ENCODE results near the gene NR1H2.

NR1H2 gene

DNA sequence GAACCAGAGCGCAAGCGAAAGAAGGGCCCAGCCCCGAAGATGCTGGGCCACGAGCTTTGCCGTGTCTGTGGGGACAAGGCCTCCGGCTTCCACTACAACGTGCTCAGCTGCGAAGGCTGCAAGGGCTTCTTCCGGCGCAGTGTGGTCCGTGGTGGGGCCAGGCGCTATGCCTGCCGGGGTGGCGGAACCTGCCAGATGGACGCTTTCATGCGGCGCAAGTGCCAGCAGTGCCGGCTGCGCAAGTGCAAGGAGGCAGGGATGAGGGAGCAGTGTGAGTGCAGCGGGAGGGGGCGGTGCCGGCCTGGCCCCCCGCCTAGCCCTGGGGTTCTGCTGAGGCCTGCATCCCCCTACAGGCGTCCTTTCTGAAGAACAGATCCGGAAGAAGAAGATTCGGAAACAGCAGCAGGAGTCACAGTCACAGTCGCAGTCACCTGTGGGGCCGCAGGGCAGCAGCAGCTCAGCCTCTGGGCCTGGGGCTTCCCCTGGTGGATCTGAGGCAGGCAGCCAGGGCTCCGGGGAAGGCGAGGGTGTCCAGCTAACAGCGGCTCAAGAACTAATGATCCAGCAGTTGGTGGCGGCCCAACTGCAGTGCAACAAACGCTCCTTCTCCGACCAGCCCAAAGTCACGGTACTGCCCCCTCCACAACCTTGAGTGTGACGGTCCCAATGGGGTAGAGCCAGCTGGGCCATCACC lies 2.1 kb downstream of the NR1H2 start:
- no peak overlapping the region for H3K27ac ChIP-seq

DNA sequence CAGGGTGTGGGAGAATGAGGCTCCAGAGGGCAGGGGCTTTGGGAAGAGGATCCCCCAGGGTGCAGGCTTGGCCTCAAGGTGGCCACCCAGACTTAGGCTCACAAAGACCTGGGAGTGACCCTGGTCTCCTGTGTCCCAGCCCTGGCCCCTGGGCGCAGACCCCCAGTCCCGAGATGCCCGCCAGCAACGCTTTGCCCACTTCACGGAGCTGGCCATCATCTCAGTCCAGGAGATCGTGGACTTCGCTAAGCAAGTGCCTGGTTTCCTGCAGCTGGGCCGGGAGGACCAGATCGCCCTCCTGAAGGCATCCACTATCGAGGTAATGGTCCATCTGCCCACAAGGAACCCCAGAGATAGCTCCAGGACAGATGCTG lies 2.6 kb downstream of the NR1H2 start:
- no peak for TF ChIP-seq CTCF (conservative IDR thresholded peaks at IDR 0.05)
- TF ChIP-seq ZFX (IDR thresholded peaks at IDR 0.05): no peak
- no peak overlapping the region for H3K27ac ChIP-seq

More for the DNA sequence above, 2.1 kb downstream of the NR1H2 start:
- TF ChIP-seq CTCF (conservative IDR thresholded peaks at IDR 0.05) (no peak), ZFX (IDR thresholded peaks at IDR 0.05) (no peak)

GRCh38 chr19:50379602-50380001 lies 3.3 kb downstream of the NR1H2 start:
- H3K27ac ChIP-seq: no peak overlapping the region
- no peak for TF ChIP-seq CTCF (conservative IDR thresholded peaks at IDR 0.05)
- TF ChIP-seq ZFX (IDR thresholded peaks at IDR 0.05): no peak

- H3K27ac ChIP-seq: no peak overlapping the region
Measured at GRCh38 chr19:50380137-50380536, 3.9 kb downstream of the NR1H2 start.

GRCh38 chr19:50380751-50381151 lies 4.5 kb downstream of the NR1H2 start:
- TF ChIP-seq ZFX (IDR thresholded peaks at IDR 0.05) (no peak), CTCF (conservative IDR thresholded peaks at IDR 0.05) (no peak)
- H3K27ac ChIP-seq: no peak overlapping the region

More at GRCh38 chr19:50380137-50380536, 3.9 kb downstream of the NR1H2 start:
- TF ChIP-seq ZFX (IDR thresholded peaks at IDR 0.05): no peak
- no peak for TF ChIP-seq CTCF (conservative IDR thresholded peaks at IDR 0.05)

DNA sequence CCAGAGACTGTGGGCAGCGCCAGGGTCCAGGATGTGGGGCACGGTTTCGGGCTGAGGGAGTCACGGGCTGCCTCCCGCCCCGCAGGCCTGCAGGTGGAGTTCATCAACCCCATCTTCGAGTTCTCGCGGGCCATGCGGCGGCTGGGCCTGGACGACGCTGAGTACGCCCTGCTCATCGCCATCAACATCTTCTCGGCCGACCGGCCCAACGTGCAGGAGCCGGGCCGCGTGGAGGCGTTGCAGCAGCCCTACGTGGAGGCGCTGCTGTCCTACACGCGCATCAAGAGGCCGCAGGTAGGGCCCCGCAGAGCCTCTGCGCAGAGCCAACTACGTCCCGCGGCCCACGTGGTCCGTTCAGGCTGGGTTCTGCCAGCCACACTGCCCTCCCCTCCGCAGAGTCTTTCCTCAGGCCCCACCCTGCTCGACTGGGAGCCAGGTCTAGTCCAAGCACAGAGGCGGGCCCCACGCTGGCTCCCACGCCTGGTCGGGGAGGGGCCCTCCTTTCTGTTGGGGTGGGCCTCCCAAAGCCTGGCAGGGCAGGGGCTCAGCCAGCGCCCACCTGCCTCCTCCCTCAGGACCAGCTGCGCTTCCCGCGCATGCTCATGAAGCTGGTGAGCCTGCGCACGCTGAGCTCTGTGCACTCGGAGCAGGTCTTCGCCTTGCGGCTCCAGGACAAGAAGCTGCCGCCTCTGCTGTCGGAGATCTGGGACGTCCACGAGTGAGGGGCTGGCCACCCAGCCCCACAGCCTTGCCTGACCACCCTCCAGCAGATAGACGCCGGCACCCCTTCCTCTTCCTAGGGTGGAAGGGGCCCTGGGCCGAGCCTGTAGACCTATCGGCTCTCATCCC lies 5.8 kb downstream of the NR1H2 start:
- H3K27ac ChIP-seq: no peak overlapping the region; the same call in 1 of the 2 replicates
- TF ChIP-seq CTCF (conservative IDR thresholded peaks at IDR 0.05) (no peak), ZFX (IDR thresholded peaks at IDR 0.05) (no peak)

Data from C4-2B (cell line).